PC-9 (cell line): Measurements from ENCODE around the gene ASIP. TPM values are rescaled to one million over a fixed set of nuclear protein-coding genes. Genes with fewer than 3 reads are reported as not detected.
A peak's percentile ranks its signal among the peaks of the same experiment; 100 is the strongest.

Experiments
- BruUV-seq: library from RNA; stranded (reverse); fragments of 400-500 nt; replicated peaks from 2 replicates; lab custom pipeline; 2021; lab: Mats Ljungman, UMichigan
- CTCF ChIA-PET: fragments of 300-600 bp; sonication (Branson Sonifier 250); formaldehyde crosslinking; loops from one replicate; lab custom pipeline; 2022; ENCODE audit warnings: antibody characterized with exemption; lab: Charles Lee
- POLR2A ChIA-PET: fragments of 300-600 bp; sonication (Branson Sonifier 250); formaldehyde crosslinking; loops from one replicate; lab custom pipeline; 2022; ENCODE audit warnings: antibody characterized with exemption; ENCODE audit not compliant: unreplicated experiment; lab: Charles Lee
- DNase-seq, 2 experiments: peaks; one replicate each; pipeline versions ENCODE4 v3.0.0 to v3.0.0-alpha.2; 2015 to 2022; ENCODE audit warnings: mixed read lengths in 1 of 2
- H2AFZ ChIP-seq: fragments of 200-600 bp; sonication (generic); 2 replicates; pipeline ENCODE4 v1.8.1; 2017; ENCODE audit warnings: antibody characterized with exemption
- H3F3A ChIP-seq: fragments of 200-600 bp; sonication (generic); 2 replicates; pipeline ENCODE4 v1.8.1; 2017; ENCODE audit warnings: antibody characterized with exemption, mild to moderate bottlenecking, low read depth; ENCODE audit not compliant: insufficient read depth
- H3K27ac ChIP-seq: fragments of 200-600 bp; sonication (generic); 2 replicates; pipeline ENCODE4 v1.6.1; 2016; ENCODE audit warnings: mixed run types
- H3K27me3 ChIP-seq: fragments of 200-600 bp; sonication (generic); 2 replicates; pipeline ENCODE4 v1.6.1; 2016; ENCODE audit warnings: low read depth, mixed run types; ENCODE audit not compliant: insufficient read depth
- H3K36me3 ChIP-seq: fragments of 200-600 bp; sonication (generic); 2 replicates; pipeline ENCODE4 v1.6.1; 2016; ENCODE audit warnings: low read depth, mixed run types
- H3K4me1 ChIP-seq: fragments of 200-600 bp; sonication (generic); replicated peaks from 2 replicates; pipeline ENCODE4 v1.6.1; 2016; ENCODE audit warnings: mixed run types; ENCODE audit not compliant: insufficient read depth
- H3K4me2 ChIP-seq: fragments of 200-600 bp; sonication (generic); 2 replicates; pipeline ENCODE4 v1.6.1; 2017; ENCODE audit warnings: mixed run types
- H3K4me3 ChIP-seq: fragments of 200-600 bp; sonication (generic); 2 replicates; pipeline ENCODE4 v1.6.1; 2016; ENCODE audit warnings: mixed run types
- H3K79me2 ChIP-seq: fragments of 200-600 bp; sonication (generic); 2 replicates; pipeline ENCODE4 v1.6.1; 2017; ENCODE audit warnings: low read depth, mixed run types
- H3K9me2 ChIP-seq: fragments of 200-600 bp; sonication (generic); 2 replicates; pipeline ENCODE4 v1.8.1; 2017; ENCODE audit warnings: mild to moderate bottlenecking; ENCODE audit not compliant: insufficient read depth
- H3K9me3 ChIP-seq: fragments of 200-600 bp; sonication (generic); 2 replicates; pipeline ENCODE4 v1.8.1; 2016; ENCODE audit warnings: low read depth; ENCODE audit not compliant: insufficient read depth
- H4K20me1 ChIP-seq: fragments of 200-600 bp; sonication (generic); 2 replicates; pipeline ENCODE4 v1.8.1; 2017; ENCODE audit not compliant: insufficient read depth
- EZH2 ChIP-seq: fragments of 200-600 bp; sonication (generic); IDR thresholded peaks from 2 replicates; pipeline ENCODE4 v1.8.0; 2017; ENCODE audit warnings: antibody characterized with exemption, low read depth
- intact Hi-C: fragments of 100-400 bp; cut with micrococcal nuclease; formaldehyde crosslinking; loops from one replicate; pipeline ENCODE4 v1.10.0; 2022; ENCODE audit not compliant: unreplicated experiment
- total RNA-seq: library from RNA; stranded (reverse); gene quantifications from 2 replicates; pipeline ENCODE4 v1.2.3, GENCODE V29; 2021
- TF ChIP-seq, protein P1 (sequence below): fragments of 200-600 bp; sonication (generic); conservative IDR thresholded peaks from 2 replicates; pipeline ENCODE4 v1.6.1; 2017; ENCODE audit warnings: mixed run types, antibody characterized with exemption, mild to moderate bottlenecking, moderate library complexity

Gene ASIP
- total RNA-seq, 1 experiment from 2014 or later: not detected

DNA sequence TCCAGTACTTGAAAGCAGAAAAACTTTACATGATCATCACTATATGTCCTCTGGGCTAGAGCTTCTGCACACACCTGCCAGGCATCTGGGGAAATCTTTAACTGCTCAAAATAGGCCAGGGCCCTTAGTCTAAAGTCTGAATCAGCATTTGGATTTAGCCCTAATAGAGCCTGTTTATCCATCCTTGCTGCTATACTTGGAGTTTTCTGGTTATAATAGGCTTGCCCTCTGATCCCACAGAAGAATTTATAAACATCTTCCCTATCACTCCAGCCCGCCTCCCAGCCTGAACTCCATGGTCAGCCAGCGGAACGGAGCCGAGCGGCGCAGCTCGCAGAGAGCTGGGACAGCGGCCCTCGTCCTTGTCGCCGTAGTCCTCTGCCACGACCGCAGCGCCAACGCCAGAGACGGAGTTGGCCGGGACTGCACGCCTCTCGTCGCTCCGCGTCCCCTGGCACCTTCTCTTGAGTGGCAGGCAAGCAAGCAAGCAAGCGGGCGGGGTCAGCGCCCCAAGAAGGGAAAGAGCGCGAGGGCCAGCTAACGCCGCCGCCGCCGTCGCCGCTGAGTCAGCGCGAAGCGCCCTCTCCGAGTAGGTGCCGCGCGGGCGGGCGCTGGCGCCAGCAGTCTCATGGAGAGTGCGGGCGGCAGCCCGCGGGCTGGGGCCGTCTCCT lies 25.4 kb upstream of the ASIP start:
- H2AFZ ChIP-seq: peak overlapping the region; percentile 75
- H3K4me2 ChIP-seq: peak overlapping the region; percentile 73
- H3K27me3 ChIP-seq: peaks cover 3% of the 10 kb centered on the region; the same call in 1 of the 2 replicates
- peaks cover 6% of the 10 kb centered on the region; the same call in 1 of the 2 replicates for H3K9me3 ChIP-seq
- no peaks in the 10 kb centered on the region for H3K79me2 ChIP-seq
- H3K4me1 ChIP-seq: 0 out of 2 replicates have a peak, but pooled peaks cover 6% of the 10 kb centered on the region
- CTCF ChIA-PET: no interaction called here
- no peaks in the 10 kb centered on the region for H3K36me3 ChIP-seq
- POLR2A ChIA-PET: interaction anchor here (0.6 to 0.7 kb wide), 2 partner anchors 67 to 300 kb away, joined by 4 read pairs; partner anchors contain the start of gene DYNLRB1
- H3K9me2 ChIP-seq: no peaks in the 10 kb centered on the region
- intact Hi-C loops: no loop called here
- no peak overlapping the region for H3K27ac ChIP-seq
- peak overlapping the region; percentile 43; the same call in 1 of the 2 replicates for H3K4me3 ChIP-seq
- no peaks in the 10 kb centered on the region for H4K20me1 ChIP-seq
- peak; percentile 52 to 90 for DNase-seq
- BruUV-seq: no TSS peak
- TF ChIP-seq, protein P1, sequence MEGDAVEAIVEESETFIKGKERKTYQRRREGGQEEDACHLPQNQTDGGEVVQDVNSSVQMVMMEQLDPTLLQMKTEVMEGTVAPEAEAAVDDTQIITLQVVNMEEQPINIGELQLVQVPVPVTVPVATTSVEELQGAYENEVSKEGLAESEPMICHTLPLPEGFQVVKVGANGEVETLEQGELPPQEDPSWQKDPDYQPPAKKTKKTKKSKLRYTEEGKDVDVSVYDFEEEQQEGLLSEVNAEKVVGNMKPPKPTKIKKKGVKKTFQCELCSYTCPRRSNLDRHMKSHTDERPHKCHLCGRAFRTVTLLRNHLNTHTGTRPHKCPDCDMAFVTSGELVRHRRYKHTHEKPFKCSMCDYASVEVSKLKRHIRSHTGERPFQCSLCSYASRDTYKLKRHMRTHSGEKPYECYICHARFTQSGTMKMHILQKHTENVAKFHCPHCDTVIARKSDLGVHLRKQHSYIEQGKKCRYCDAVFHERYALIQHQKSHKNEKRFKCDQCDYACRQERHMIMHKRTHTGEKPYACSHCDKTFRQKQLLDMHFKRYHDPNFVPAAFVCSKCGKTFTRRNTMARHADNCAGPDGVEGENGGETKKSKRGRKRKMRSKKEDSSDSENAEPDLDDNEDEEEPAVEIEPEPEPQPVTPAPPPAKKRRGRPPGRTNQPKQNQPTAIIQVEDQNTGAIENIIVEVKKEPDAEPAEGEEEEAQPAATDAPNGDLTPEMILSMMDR: no peak
- TF ChIP-seq EZH2: no peak
- H3F3A ChIP-seq: 0 out of 2 replicates have a peak, but pooled peaks cover 5% of the 10 kb centered on the region

DNA sequence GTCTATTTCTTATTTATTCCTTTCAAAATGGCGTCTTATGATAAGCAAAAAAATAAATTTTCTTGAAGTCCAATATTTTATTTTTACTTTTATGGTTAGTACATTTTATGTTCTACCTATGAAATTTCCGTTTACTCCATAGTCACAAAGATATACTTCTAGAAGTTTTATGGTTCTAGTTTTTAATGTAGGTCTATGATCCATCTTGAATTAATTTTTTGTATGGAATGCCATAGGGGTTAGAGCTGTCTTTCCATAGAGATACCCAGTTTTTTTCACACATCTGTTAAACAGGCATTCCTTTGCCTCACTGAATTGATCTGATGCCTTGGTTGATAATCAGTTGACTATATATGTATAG lies 24.9 kb upstream of the ASIP start:
- 0 out of 2 replicates have a peak, but pooled peaks cover 6% of the 10 kb centered on the region for H3K4me1 ChIP-seq
- no peaks in the 10 kb centered on the region for H3K79me2 ChIP-seq
- H3K36me3 ChIP-seq: no peaks in the 10 kb centered on the region
- H3K9me2 ChIP-seq: no peaks in the 10 kb centered on the region
- H3K27ac ChIP-seq: no peak overlapping the region
- 0 out of 2 replicates have a peak, but pooled peaks cover 5% of the 10 kb centered on the region for H3F3A ChIP-seq
- H3K9me3 ChIP-seq: peaks cover 5% of the 10 kb centered on the region; the same call in 1 of the 2 replicates
- intact Hi-C loops: no loop called here
- no peaks in the 10 kb centered on the region for H4K20me1 ChIP-seq
- H3K4me2 ChIP-seq: peak overlapping the region; percentile 73
- ChIA-PET CTCF (no interaction called here), POLR2A (interaction anchor here (0.7 kb wide), 1 partner anchor 300 kb away, joined by 4 read pairs; the partner anchor contains the start of gene DYNLRB1)
- BruUV-seq: no TSS peak
- DNase-seq: no peak
- no peak for TF ChIP-seq EZH2
- H2AFZ ChIP-seq: peak overlapping the region; percentile 75; the same call in 1 of the 2 replicates
- H3K27me3 ChIP-seq: peaks cover 3% of the 10 kb centered on the region; the same call in 1 of the 2 replicates
- H3K4me3 ChIP-seq: peak overlapping the region; percentile 43; the same call in 1 of the 2 replicates

DNA sequence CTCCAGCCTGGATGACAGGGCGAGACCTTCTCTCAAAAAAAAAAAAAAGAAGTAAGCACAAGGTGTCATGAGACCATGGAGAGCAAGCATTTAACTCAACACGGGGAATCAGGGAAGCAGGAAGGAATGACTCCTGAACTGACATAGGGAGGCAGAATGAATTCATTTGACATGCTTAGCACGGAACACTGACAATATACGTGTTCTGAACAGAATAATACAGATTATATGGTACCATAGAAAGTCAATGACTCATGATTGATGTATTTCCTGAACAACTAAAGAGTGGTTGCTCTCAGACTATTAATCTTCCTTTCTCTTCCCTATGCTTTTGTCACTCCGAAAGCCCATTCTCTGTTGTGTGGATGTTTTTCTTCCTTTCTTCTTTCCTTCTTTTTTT lies 20.7 kb upstream of the ASIP start:
- POLR2A ChIA-PET: no interaction called here
- TF ChIP-seq EZH2: no peak
- TF ChIP-seq, protein P1: no peak
- H3K9me2 ChIP-seq: no peaks in the 10 kb centered on the region
- H3K27me3 ChIP-seq: peaks cover 3% of the 10 kb centered on the region; the same call in 1 of the 2 replicates
- H3K79me2 ChIP-seq: no peaks in the 10 kb centered on the region
- intact Hi-C loops: no loop called here
- H3K4me1 ChIP-seq: 0 out of 2 replicates have a peak, but pooled peaks cover 6% of the 10 kb centered on the region
- CTCF ChIA-PET: interaction anchor here (0.6 kb wide), 2 partner anchors 38 to 924 kb away, joined by 4 to 6 read pairs; no protein-coding TSS in a partner anchor
- H3K27ac ChIP-seq: no peak overlapping the region
- no peaks in the 10 kb centered on the region for H3K9me3 ChIP-seq
- no peaks in the 10 kb centered on the region for H3K36me3 ChIP-seq
- no peak overlapping the region for H3K4me3 ChIP-seq
- no peak for DNase-seq
- H3F3A ChIP-seq: 0 out of 2 replicates have a peak, but pooled peaks cover 4% of the 10 kb centered on the region
- H3K4me2 ChIP-seq: no peak overlapping the region
- no peaks in the 10 kb centered on the region for H4K20me1 ChIP-seq
- BruUV-seq: no TSS peak
- H2AFZ ChIP-seq: no peak overlapping the region
